GM19238 (cell line): ENCODE measurements around the gene TMEM163.
"Not testable (repeated sequence)": the region's sequence is repeated elsewhere in the genome, so short reads cannot be mapped to it uniquely, and the experiment has no call there.

Source experiments
- DNase-seq: peaks from one replicate; pipeline ENCODE4 v3.0.0; 2011; ENCODE audit warnings: low spot score; ENCODE audit not compliant: insufficient read length

Gene TMEM163

DNA sequence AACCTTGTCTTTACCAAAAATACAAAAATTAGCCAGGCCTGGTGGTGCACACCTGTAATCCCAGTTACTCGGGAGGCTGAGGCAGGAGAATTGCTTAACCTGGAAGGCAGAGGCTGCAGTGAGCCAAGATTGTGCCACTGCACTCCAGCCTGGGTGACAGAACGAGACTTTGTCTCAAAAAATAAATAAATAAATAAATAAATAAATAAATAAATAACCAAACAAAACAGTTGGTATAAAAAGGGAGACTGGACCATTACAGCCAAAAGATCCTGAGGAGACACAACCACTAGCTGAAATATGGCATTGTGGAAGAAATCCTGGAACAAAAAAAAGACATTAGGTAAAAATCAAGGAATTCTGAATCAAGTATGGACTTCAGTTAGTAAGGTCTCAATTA, 4.9 kb upstream of the TMEM163 start:
- DNase-seq = not testable (repeated sequence)

DNA sequence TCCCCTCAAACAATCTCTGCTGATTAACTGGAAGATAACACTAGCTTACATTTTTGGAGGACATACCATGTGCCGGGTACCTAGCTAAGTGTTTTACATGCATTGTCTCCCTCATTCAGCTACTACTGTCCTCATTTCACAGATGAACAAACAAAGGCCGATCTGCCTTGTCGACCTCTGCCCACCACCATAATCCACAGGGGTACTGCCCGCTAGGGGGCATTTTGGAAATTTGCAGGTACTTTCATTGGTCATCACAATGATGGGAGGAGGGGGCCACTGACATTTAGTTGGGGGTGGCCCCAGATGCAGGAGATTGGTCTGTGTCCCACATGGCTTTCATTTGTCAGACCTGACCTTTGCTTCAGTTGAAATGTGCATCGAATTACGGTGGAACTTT, 3.9 kb upstream of the TMEM163 start:
- DNase-seq = no peak

DNA sequence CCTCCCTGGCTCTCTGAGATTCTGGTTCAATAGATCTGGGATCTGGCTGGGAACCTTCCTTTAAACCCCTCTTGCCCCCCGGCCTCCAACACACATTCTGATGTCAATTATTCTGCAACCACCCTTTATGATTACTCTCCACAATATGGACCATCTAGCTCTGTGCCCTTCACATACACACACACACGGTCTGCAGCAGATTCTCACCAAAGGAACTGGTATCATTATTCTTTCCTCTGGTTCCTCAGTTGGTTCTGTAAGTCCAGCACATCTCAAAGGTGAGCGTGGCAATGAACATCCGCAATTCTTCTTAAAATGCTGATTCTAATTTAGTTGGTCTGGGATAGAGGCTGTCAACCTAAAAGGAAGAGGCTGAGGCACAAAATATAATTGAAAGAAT, 2.8 kb upstream of the TMEM163 start:
- no peak for DNase-seq

DNA sequence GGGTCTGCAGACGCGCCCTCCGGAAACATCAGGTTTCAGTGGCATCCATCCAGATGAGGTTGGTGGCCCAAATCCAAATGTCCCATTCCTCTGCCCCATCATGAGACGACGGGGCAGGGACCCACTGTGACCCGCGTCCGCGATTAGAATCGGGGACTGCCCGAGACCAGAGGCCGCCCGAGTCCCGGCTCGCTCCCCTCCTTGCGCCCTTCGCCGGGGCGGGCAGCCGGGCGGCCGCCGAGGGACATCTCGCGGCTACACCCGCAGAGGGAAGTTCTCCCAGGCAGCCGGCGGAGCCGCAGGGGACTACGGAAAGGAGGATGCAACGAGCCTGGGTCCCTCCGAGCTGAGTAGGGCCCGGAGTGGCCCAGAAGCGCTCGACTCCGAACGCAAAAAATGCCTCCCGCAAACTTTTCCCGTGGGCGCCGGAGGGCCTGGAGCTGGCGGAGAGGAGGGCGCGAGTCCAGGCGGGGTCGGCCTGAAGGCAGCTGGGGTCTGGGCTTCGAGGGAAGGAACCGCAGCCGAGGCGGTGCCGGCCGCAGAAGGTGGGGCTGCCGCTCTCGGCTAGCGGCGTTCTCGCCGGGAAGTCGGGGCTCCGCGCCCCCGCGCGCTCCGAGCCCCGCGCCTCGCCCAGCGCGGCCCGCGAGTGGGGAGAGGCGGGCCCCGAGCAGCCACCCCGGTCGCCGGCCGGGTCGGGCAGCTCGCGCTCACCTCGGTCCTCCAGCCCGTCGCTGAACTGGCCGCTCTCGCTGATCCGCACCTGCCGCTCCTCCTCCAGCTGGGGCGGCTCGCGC, 580 bp downstream of the TMEM163 start:
- DNase-seq = no peak

DNA sequence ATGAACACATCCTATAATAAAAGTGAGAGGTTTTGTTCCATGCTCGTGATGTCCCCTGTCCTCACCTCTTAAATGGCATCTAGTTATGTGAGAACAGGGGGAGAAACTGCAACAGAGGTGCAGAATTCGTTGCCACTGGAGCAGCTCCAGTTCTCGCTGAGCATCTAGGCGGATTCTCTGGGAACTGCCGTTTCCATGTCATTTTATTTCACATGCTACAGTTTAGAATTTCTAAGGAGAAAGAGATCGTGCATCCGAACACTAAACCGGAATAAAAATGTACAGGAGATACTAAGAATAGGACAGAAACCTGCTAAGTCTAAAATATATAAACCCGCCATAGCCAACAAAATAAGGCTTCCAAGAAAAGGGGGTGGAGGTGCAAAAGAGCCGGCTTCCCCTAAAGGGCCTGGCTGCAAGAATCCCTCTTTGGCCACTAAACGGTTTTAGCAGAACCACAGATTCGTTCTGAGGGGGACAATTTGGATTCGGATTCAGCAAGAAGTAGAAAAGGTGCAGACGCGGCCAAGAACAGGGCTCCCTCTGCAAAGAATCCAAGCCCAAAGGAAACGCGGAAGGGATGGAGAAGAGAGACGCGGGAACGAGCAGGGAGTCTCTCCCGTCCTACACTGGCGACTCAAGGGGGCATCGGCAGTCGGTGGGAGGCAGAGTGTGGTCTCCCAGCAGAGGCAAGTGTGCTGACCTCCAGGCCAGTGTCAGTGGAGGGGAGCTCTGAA, 1.3 kb downstream of the TMEM163 start:
- DNase-seq = no peak

DNA sequence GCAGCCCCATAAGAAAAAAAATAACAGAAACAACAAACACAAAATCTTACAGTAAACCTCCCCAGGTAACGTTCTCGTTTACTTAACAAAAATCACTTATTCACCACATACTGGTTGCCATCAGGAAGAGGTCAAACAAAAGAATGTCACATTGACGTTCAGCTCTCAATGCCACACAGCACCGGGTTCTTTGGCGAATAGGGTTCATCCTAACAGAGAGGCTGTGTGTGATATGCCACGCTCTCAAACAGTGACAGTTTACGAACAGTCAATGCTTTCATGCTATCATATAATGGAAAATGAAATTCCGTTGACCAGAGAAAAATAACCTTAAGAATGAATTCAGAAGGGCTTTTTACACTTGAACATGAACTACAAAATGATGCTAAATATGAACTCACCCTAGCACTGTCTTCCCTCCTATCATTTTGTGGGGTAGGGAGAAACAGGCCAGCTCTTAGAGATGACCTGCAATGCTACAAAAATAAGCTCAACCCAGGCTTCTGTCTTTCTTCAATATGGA, 2.0 kb downstream of the TMEM163 start:
- DNase-seq = no peak

DNA sequence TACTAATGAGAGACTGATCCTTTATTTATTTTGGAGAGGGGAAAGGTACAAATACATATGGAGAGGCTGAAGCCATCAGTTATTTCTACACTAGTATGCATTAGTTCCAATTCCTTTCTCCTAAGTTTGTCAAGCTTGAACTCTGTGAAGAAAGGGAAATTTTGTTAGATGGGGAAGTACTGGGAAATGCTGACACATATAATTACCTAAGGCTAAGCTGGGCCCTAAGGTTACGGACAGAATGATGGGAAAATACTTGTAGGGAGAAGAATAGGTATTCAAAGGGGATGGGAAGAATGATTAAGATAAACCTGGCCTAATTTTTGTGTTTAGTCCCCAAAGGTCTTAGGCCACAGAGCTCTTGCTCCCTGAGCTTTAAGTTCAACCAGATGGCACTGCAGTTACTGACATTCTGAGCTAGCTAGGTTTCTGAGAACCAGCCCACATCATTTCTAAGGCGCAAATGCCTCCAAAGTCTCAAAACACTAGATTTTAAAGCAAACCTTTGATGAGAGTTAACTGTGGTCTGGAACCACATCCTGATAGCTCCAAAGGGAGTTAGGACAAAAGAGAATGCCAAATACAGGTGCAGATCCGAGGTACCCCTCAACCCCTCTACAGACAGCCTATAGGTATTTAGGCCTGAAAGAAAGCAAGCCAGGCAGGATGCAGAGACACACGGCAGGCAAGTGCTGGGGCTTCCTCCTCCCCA, 2.7 kb downstream of the TMEM163 start:
- no peak for DNase-seq

DNA sequence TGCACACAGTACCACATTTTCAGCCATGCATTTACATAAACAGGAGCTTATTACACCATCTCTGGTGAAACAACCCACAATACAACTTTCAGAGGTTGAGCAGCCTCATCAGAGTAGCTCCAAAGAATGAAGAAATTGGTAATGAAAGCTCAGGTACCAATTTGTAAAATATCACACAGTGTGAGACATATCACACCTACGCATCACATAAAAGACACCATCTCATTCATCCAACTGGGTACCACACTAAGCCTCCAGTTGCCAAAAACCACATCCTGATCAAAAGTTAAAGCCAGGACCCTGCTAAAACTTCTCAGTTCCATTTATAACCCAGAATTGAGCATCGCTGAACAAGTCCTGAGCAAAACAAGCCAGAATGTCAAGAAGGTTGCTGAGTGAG, 4.6 kb downstream of the TMEM163 start:
- no peak for DNase-seq

DNA sequence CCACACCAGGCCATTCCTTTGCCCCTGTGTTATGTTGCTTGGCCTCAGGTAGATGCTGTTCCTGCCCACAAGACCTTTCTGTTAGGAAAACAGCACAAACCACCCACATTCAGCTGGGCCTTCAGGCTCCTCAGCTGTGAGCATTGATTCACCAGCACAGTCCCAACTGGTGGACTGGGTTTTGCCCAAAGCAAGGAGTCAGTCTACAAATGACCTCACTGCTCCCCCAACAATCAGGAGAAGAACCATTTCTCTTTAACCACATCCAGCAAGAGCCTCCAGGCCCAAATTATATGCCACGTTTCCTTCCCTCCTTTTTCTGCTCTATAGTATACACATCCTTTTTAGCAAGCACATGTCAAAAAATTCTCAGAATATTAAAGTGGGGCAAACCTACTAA, 5.2 kb downstream of the TMEM163 start:
- no peak for DNase-seq

DNA sequence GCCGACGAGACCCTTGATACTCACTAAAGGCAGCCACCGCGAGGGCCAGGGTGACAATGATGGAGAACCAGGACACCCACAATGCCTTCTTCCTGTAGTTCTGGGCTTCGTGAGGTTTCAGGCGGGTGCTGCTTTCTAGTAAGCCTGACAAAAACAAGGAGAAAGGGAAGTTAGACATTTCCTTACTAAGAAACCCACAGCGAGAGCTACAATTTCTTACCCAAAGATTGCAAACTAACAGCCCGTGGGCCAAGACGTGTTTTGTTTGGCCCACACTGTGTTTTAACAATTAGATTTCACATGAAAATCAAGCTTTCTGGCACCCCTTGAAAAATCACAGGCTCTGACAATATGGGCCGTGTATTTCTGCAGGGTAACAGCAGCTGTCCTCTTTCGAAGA, 5.6 kb downstream of the TMEM163 start:
- no peak for DNase-seq

DNA sequence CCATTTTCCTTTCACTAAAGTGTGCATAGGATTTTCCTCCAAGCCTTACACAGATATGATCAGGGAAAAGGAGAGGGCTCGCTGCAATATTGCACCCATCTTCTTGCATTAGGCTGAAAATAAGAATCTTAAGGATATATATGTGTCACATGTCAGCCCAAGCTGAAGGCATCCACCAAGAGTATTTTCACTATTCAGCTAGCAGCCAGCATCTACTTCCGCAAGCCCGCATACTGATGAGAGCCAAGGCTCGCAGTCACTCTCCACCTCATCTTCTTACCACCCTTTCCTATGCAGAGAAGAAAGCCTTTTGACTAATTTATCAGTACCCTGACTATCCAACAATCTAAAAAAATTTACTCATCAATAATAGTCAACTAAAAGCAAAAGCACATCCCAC, 6.1 kb downstream of the TMEM163 start:
- DNase-seq = no peak

DNA sequence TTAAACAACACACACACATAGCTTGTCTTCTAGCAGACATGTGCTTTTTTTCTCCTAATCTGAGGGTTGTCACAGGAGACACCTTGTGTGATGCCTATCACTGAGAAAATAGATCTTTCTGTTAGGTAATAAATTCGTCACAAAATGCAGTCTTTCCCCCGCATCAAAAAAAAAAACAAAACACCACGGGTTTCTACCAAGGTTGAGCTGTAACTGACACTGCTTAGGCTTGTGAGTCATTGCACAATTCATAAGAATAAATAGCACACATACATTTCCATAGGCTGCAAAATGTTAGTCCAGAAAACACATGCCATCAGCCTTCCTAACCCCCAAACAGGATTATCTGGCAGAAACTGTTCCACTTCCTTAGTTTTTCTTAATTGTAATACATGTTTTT, 6.5 kb downstream of the TMEM163 start:
- DNase-seq = no peak

DNA sequence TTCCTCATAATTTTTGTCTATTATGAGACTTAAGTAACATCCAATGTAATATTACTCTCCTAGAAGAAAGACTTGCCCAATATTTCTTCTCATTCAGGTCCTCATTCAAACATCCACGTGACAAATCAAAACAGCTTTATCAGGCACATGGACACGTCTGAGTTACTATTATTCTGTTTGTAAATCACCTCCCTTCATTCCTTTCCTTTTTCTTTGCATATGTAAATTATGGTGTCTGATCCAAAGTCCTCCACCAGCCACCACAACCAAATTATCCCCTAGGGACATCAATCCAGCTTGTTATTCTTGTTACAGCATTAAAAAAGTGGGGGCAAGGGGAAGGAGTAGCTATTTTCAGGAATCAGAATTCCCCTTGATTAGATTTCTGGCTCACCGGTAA, 7.1 kb downstream of the TMEM163 start:
- DNase-seq = no peak

DNA sequence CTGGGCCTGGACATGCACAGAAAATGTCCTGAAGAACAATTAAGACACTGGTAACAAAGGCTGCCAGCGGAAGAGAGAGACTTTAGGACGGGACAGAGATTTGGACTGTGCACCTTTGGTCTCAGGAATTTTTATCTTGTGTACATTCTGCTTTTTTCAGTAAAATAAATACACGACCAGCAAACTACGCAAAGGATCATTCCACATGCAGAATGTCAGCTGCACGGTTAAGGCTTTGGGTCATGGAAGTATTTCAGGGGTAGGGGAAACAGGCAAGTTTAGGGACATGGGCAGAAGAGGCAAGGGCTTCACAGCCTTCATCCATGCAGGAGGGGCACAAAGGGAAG, 11.5 kb downstream of the TMEM163 start:
- no peak for DNase-seq

DNA sequence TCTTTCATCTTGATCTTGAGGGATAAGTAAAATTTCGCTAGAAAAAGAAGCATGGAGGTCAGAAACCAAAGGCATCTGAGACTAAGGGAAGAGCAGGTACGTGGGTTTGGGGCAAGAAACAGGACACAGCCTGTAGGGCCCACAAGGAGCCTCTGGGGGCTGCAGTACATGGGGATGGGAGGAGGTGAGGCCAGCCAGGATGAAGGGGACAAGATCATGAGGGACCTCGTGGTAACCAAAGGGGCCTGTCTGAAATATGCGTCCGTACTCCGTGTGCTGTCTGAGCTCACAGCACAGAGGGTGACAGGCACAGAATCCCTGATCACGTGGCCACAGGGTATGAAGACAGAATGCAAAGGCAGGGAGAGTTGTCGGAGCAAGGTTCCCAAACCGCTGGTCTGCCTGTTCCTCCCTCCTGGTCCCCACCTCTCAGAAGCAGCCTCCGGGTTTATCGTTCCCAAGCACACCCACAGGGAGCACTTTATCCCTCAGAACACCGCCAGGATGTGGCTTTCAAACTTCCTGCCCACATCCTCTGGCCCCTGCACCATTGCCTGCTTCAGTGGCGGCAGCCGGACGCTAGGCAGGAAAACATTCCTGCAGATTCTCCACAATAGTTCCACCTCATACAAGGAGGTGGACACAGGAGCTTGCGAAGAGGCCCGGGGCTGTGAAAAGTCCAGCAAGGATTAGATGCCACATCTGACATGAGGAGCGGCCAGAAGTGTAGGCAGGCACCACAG, 12.0 kb downstream of the TMEM163 start:
- DNase-seq = no peak

DNA sequence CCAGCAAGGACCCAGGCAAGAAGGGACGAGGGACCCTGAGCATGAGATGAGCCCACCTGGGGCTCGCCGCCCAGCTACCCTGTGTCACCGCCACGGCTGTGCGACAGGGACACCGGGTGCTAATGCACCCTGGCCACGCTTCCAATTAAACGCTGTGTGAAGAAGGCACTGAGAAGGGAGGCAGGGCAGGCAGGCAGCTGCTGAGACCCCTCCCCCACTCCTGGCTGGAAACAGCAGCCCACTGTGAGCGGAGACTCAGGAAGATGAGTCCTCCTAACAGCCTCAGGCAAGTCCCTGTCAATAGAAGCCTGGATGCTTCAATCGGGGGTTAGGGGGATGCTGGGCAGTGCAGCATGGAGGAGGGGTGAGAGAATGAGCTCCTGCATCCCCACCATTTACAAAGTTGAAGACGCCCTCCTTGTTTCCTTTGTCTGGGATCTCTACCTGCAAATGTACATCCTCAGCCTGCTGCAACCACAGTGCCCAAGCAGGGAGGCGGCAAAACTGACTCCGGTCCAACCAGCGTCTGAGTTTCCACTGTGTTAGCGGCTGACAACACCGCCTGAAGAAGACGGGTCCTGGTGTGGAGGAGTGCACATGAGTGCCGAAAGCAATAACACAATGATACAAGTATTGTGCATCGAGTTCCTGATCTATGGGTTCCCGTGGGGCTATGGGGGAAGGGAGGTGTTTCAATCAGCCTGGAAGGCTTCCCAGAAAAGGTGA, 12.8 kb downstream of the TMEM163 start:
- no peak for DNase-seq

DNA sequence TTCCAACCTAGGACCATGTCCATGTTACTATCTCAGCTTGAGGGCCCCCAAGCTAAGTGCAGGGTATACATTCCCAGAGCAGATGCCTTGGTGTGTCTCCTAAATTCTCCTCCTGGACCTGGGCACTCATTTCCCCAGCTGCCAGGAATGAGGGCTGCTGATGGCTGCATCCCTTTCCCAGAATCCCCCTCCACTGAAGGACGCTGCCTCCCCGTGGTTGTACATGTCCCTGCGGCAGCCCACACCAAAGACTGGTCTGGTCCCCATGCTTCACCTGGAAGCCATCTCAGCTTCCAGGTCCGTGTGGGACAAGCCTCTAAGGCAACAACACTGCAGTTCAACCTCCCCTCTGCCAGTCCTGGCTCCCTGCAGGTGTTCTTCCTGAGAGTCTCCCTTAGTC, 14.6 kb downstream of the TMEM163 start:
- no peak for DNase-seq

DNA sequence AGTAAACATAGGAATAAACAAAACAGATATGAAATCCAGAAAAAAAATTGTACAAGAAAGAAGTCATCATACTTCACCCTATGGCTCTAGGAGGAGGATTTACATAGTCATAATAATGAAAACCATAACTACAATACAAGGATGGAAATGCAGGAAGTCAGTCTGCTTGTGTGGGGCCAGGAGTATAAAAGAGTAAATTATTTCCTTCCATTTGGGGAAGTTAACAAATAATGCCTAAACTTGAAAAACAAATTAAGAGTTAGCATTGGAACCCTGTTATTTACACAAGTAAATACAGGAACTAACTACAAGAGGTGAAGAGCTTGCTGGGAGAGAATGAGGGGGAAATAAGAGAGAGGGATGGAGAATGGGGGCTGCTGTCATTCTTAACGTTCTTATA, 15.4 kb downstream of the TMEM163 start:
- DNase-seq = no peak

DNA sequence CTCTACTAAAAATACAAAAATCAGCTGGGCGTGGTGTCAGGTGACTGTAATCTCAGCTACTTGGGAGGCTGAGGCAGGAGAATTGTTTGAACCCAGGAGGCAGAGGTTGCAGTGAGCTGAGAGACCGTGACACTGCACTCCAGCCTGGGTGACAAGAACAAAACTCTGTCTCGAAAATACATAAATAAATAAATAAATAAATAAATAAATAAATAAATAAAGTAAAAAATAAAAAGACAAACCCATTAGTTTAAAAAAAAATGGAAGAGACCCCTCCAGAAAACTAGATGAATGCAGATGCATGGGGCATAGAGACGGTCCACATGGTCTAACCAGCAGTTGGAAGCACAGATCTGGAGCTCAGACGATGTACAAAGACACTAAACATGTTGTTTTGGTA, 18.1 kb downstream of the TMEM163 start:
- DNase-seq = no peak

DNA sequence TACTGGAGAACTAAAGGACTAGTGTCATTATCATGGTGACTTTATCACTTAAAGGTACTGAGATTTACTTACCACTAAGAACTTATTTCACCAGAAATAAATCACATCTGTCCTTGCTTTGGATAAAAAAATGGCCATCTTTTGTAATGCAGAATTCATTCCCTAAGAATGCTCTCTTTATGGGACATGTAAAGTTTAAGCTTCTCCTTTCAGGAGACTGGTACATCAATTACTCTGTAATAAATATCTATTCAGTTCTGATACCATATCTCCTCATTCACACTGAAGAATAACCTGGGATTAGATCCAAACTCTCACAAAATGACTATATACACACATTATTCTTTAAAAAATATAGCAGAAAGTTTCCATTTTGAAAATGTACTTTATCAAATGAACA, 24.4 kb downstream of the TMEM163 start:
- DNase-seq = no peak
